Panc1 (cell line): Measurements from ENCODE around the gene CST11. TPM values are rescaled to one million over a fixed set of nuclear protein-coding genes. Genes with fewer than 3 reads are reported as not detected.

Experiments
- ATAC-seq: fragments of 200-7000 bp; cut with Tn5 transposase; 2 replicates; pipeline ENCODE4 v1.9.1; 2020; ENCODE audit warnings: mild to moderate bottlenecking, moderate library complexity
- BruUV-seq: library from RNA; stranded (reverse); fragments of 400-500 nt; replicated peaks from 2 replicates; lab custom pipeline; 2021; lab: Mats Ljungman, UMichigan
- CTCF ChIA-PET: fragments of 300-600 bp; sonication (Branson Sonifier 250); formaldehyde crosslinking; loops from one replicate; lab custom pipeline; 2022; ENCODE audit warnings: antibody characterized with exemption; lab: Charles Lee
- POLR2A ChIA-PET: fragments of 300-600 bp; sonication (Branson Sonifier 250); formaldehyde crosslinking; loops from one replicate; lab custom pipeline; 2022; ENCODE audit warnings: antibody characterized with exemption; lab: Charles Lee
- DNase-seq: peaks from one replicate; pipeline ENCODE4 v3.0.0-alpha.2; 2010; ENCODE audit warnings: low read depth, low spot score
- H3K27ac ChIP-seq: 2 replicates; pipeline ENCODE4 v1.5.1; 2011; ENCODE audit warnings: mild to moderate bottlenecking, low read length, inconsistent platforms
- H3K27me3 ChIP-seq: fragments of 200-500 bp; sonication (Bioruptor generic); 2 replicates; pipeline ENCODE4 v1.6.0; 2014; ENCODE audit warnings: low read length, inconsistent platforms; ENCODE audit not compliant: control insufficient read depth, insufficient read depth
- H3K36me3 ChIP-seq: fragments of 200-500 bp; sonication (Bioruptor generic); 2 replicates; pipeline ENCODE4 v1.5.1; 2014; ENCODE audit warnings: inconsistent platforms, mild to moderate bottlenecking, low read length, moderate library complexity; ENCODE audit not compliant: control insufficient read depth, insufficient read depth
- H3K4me1 ChIP-seq: 2 replicates; pipeline ENCODE4 v1.5.1; 2011; ENCODE audit warnings: inconsistent platforms, mild to moderate bottlenecking, low read length, moderate library complexity; ENCODE audit not compliant: control insufficient read depth, insufficient read depth
- H3K4me3 ChIP-seq, 2 experiments: 2 replicates each; pipeline ENCODE4 v1.5.1; 2011 to 2012; ENCODE audit warnings: low read depth in 2 of 2, low read length in 2 of 2, mild to moderate bottlenecking in 2 of 2, inconsistent platforms in 1 of 2, moderate library complexity in 1 of 2
- H3K9me3 ChIP-seq: fragments of 200-500 bp; sonication (Bioruptor generic); 2 replicates; pipeline ENCODE4 v1.5.1; 2014; ENCODE audit warnings: low read depth, mild to moderate bottlenecking, inconsistent platforms, low read length, moderate library complexity; ENCODE audit not compliant: control insufficient read depth, insufficient read depth
- POLR2AphosphoS5 ChIP-seq: IDR thresholded peaks from 2 replicates; pipeline ENCODE4 v1.6.1; 2012; ENCODE audit warnings: mild to moderate bottlenecking, low read depth, low read length, moderate library complexity
- SIN3A ChIP-seq: IDR thresholded peaks from 2 replicates; pipeline ENCODE4 v1.6.1; 2012; ENCODE audit warnings: low read depth, mild to moderate bottlenecking, low read length, moderate library complexity, borderline replicate concordance; ENCODE audit not compliant: insufficient read depth
- TCF7L2 ChIP-seq: IDR thresholded peaks from 2 replicates; pipeline ENCODE4 v1.6.1; 2011; ENCODE audit warnings: mild to moderate bottlenecking, low read depth, low read length, inconsistent platforms
- in situ Hi-C: cut with HindIII; loops from 2 replicates; pipeline ENCODE4 v1.10.0; 2016; ENCODE audit warnings: low sequenced_read_pairs, low pct_unique_long_range_greater_than_20kb
- intact Hi-C: fragments of 100-400 bp; cut with micrococcal nuclease; formaldehyde crosslinking; loops from one replicate; pipeline ENCODE4 v1.10.0; 2022; ENCODE audit not compliant: unreplicated experiment
- total RNA-seq: library from RNA; stranded (reverse); gene quantifications from one replicate; pipeline ENCODE4 v1.2.1, GENCODE V29; 2021; ENCODE audit not compliant: unreplicated experiment
- TF ChIP-seq, protein P1 (sequence below), 2 experiments: IDR thresholded peaks; 2 replicates each; pipeline ENCODE4 v1.6.1; 2011 to 2012; ENCODE audit warnings: low read depth in 2 of 2, control low read depth in 1 of 2, low read length in 1 of 2, mild to moderate bottlenecking in 1 of 2, moderate library complexity in 1 of 2; ENCODE audit not compliant: insufficient read depth in 1 of 2
- TF ChIP-seq, protein P2 (sequence below): fragments of 450-650 bp; IDR thresholded peaks from 2 replicates; pipeline ENCODE4 v1.5.1; 2017; ENCODE audit warnings: mild to moderate bottlenecking

The CST11 gene
- total RNA-seq, 1 experiment from 2014 or later: not detected

DNA sequence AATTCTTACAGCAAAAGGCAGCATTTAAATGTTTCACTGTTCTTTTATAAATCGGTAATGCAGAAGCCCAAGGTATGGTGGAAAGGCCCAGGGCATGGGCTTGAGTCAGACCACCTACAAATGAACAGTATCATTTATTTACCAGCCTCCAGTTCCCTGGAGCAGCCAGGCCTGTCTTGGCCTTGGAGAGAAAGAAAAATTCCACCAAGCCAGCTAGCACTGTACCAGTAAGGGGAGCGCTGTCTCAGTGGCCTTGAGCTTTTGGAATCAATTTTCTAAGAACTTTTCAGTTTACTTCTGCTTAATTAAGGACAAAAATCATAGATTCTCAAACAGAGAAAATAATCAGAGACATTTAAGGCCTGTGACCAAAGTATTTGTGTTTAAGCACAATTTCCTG, 43.7 kb downstream of the CST11 start:
- no peak for TF ChIP-seq POLR2AphosphoS5
- Histone ChIP-seq H3K27ac (no peak overlapping the region), H3K9me3 (no peaks in the 10 kb centered on the region), H3K36me3 (no peaks in the 10 kb centered on the region), H3K27me3 (no peaks in the 10 kb centered on the region), H3K4me3 (no peak overlapping the region), H3K4me1 (no peaks in the 10 kb centered on the region; the same call in 1 of the 2 replicates)
- intact Hi-C loops (no loop called here), in situ Hi-C loops (no loop called here)
- CTCF ChIA-PET: no interaction called here
- POLR2A ChIA-PET: no interaction called here
- DNase-seq (no peak), ATAC-seq (no peak)
- no TSS peak for BruUV-seq

DNA sequence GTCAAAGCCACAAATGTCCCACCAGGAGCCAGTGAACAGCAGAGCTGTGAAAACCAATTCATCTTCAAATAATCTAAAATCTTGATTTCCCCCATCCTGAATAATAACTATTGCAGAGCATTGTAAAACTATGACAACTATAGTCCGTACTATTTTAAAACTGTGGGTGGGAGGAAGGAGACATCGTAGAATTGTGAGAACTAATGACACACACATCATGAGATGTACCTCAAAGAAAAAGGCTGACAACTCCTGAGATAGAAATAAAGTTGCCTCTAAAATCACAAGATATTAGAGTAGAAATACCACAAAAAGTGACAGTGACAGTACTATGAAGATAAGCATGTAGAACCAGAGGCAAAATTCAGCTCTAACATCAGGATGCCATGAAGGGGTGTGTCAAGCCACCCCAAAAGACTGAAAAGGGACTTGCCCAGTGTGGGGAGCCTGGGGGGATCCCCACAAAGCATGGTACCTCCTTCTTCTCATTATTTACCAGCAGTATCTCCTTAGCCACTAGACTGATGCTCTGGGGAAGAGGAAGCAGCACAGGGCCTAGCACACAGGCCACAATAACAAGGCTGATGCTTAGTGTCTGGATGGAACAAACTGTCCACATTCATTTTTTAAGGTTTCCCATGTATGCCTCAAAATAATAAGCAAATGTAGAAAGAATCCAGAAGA, 44.8 kb downstream of the CST11 start:
- no peak for TF ChIP-seq POLR2AphosphoS5
- TF ChIP-seq TCF7L2: no peak
- TF ChIP-seq, protein P1, sequence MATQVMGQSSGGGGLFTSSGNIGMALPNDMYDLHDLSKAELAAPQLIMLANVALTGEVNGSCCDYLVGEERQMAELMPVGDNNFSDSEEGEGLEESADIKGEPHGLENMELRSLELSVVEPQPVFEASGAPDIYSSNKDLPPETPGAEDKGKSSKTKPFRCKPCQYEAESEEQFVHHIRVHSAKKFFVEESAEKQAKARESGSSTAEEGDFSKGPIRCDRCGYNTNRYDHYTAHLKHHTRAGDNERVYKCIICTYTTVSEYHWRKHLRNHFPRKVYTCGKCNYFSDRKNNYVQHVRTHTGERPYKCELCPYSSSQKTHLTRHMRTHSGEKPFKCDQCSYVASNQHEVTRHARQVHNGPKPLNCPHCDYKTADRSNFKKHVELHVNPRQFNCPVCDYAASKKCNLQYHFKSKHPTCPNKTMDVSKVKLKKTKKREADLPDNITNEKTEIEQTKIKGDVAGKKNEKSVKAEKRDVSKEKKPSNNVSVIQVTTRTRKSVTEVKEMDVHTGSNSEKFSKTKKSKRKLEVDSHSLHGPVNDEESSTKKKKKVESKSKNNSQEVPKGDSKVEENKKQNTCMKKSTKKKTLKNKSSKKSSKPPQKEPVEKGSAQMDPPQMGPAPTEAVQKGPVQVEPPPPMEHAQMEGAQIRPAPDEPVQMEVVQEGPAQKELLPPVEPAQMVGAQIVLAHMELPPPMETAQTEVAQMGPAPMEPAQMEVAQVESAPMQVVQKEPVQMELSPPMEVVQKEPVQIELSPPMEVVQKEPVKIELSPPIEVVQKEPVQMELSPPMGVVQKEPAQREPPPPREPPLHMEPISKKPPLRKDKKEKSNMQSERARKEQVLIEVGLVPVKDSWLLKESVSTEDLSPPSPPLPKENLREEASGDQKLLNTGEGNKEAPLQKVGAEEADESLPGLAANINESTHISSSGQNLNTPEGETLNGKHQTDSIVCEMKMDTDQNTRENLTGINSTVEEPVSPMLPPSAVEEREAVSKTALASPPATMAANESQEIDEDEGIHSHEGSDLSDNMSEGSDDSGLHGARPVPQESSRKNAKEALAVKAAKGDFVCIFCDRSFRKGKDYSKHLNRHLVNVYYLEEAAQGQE (IDR thresholded peaks at IDR 0.05; ENCODE audit: insufficient read depth in 1 of 2, low read depth in 2 of 2, low read length in 1 of 2): no peak
- no peak for TF ChIP-seq SIN3A
- TF ChIP-seq, protein P2, sequence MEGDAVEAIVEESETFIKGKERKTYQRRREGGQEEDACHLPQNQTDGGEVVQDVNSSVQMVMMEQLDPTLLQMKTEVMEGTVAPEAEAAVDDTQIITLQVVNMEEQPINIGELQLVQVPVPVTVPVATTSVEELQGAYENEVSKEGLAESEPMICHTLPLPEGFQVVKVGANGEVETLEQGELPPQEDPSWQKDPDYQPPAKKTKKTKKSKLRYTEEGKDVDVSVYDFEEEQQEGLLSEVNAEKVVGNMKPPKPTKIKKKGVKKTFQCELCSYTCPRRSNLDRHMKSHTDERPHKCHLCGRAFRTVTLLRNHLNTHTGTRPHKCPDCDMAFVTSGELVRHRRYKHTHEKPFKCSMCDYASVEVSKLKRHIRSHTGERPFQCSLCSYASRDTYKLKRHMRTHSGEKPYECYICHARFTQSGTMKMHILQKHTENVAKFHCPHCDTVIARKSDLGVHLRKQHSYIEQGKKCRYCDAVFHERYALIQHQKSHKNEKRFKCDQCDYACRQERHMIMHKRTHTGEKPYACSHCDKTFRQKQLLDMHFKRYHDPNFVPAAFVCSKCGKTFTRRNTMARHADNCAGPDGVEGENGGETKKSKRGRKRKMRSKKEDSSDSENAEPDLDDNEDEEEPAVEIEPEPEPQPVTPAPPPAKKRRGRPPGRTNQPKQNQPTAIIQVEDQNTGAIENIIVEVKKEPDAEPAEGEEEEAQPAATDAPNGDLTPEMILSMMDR: no peak
- Histone ChIP-seq H3K9me3 (no peaks in the 10 kb centered on the region), H3K4me1 (no peaks in the 10 kb centered on the region; the same call in 1 of the 2 replicates), H3K4me3 (no peak overlapping the region), H3K27ac (no peak overlapping the region), H3K36me3 (no peaks in the 10 kb centered on the region), H3K27me3 (no peaks in the 10 kb centered on the region)
- no peak for DNase-seq
- CTCF ChIA-PET: no interaction called here
- in situ Hi-C loops (no loop called here), intact Hi-C loops (no loop called here)
- no TSS peak for BruUV-seq
- POLR2A ChIA-PET: no interaction called here
- no peak for ATAC-seq

DNA sequence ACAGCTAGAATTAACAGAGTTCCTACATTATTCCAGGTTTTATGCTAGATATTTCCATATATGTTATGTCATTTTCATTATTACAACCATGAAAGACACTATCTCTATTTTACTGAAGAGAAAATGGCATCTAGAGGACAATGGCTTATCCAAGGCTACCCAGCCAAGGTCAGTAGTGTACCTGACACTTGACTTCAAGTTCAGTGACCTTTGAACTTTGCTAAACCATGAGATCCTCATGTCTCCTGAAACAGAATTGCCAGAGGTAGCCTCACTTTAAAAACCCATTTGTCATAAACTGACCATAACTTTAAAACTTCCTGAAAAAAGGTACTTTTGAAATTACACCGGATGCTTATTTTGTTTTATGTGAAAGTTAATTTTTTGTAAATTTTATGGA, 45.8 kb downstream of the CST11 start:
- BruUV-seq: no TSS peak
- Histone ChIP-seq H3K9me3 (no peaks in the 10 kb centered on the region), H3K4me1 (no peaks in the 10 kb centered on the region; the same call in 1 of the 2 replicates), H3K4me3 (no peak overlapping the region), H3K36me3 (no peaks in the 10 kb centered on the region), H3K27ac (no peak overlapping the region), H3K27me3 (no peaks in the 10 kb centered on the region)
- intact Hi-C loops (no loop called here), in situ Hi-C loops (no loop called here)
- DNase-seq (no peak), ATAC-seq (no peak)
- ChIA-PET POLR2A (no interaction called here), CTCF (no interaction called here)
- TF ChIP-seq SIN3A (no peak), POLR2AphosphoS5 (no peak)
- TF ChIP-seq, protein P1 (IDR thresholded peaks at IDR 0.05; ENCODE audit: insufficient read depth in 1 of 2, low read depth in 2 of 2, low read length in 1 of 2): no peak
- TF ChIP-seq, protein P2: no peak
